Measurements from ENCODE around the gene SLCO4A1.
"Not testable (repeated sequence)": the region's sequence is repeated elsewhere in the genome, so short reads cannot be mapped to it uniquely, and the experiment has no call there.

The SLCO4A1 gene

GRCh38 chr20:62666736-62667529 lies 24.6 kb downstream of the SLCO4A1 start:
- no peak for DNase-seq

GRCh38 chr20:62667530-62668440 lies 25.5 kb downstream of the SLCO4A1 start:
- no peak for DNase-seq

DNA sequence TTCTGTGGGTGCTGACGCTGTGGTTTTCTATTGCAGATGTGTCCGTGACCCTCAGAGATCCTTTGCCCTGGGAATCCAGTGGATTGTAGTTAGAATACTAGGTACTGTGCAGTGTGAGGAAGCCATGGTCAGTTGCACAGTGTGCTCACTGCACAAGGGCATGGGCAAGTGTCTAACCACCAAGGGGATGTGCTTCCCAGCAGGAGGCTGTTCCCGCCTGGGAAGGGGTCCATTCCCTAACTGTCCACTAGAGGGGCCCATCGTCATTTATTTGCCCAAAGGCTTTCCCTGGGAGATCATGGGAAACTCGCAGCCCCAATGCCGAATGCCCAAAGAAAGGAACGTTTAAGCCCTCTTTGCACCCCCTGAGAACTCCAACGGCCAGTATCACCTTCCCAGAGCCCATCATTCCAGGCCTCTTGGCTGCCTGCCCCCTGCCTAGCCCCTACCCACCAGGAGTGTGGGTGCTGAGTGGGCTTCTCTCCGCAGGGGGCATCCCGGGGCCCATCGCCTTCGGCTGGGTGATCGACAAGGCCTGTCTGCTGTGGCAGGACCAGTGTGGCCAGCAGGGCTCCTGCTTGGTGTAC lies 26.2 kb downstream of the SLCO4A1 start:
- DNase-seq, result no peak

- DNase-seq, result no peak
These were observed 26.9 kb downstream of the SLCO4A1 start for GRCh38 chr20:62669249-62669648.

DNA sequence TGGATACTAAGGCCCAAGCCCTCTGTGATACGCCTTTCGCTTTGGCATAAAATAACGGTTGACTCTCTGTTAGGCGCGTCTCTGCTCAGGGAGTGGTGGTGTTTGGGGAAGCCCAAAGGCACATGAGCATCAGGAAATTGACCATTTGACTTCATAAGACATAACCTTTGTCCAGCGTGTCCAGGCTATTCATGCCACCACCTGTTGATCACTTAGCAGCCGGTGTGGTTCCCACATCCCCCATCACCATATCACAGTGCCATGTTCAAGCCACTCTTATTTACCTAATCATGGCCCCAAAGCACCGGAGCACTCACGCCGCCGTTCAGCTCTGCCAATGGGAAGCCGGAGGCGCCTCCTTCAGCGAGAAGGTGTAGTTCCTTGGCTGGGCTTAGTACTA lies 27.9 kb downstream of the SLCO4A1 start:
- DNase-seq, result no peak

DNA sequence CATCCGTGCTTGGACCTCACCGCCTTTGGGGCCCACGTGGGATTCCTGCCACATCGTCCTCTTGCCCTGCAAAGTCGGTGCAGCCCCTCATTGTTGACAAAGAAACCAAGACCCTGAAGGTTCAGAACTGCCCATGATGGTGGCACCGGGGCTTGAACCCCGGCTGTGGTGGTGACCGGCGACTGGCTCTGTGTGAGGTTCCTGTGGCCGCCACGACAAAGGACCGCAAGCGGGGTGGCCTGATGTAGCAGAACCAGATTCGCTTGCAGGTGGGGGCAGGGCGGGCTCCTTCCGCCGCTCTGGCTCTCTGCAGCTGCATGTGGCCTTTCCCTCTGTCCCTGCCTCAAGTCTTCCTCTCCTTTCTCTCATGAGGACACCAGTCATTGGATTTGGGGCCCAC lies 28.7 kb downstream of the SLCO4A1 start:
- no peak for DNase-seq

DNA sequence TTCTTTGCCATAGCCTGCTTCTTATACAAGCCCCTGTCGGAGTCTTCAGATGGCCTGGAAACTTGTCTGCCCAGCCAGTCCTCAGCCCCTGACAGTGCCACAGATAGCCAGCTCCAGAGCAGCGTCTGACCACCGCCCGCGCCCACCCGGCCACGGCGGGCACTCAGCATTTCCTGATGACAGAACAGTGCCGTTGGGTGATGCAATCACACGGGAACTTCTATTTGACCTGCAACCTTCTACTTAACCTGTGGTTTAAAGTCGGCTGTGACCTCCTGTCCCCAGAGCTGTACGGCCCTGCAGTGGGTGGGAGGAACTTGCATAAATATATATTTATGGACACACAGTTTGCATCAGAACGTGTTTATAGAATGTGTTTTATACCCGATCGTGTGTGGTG lies 29.5 kb downstream of the SLCO4A1 start:
- no peak for DNase-seq

DNA sequence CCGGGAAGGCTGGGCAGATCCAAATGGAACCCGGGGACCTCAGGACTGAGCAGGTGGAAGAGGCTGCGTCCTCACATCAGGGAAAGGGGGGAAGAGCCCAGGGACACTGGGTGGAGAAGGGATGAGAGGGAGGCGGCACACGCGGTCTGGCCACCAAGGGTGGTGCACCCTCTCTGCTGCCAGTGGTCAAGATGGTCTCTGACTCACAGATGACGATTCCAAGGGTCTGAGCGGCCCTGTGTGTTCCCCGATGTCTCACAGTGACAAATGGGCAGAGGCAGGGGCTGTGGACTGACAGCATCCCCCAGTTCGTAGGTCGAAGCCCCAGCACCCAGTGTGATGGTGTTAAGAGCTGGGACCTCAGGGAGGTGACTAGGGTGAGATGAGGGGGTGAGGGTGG lies 32.1 kb downstream of the SLCO4A1 start:
- DNase-seq, result no peak

DNA sequence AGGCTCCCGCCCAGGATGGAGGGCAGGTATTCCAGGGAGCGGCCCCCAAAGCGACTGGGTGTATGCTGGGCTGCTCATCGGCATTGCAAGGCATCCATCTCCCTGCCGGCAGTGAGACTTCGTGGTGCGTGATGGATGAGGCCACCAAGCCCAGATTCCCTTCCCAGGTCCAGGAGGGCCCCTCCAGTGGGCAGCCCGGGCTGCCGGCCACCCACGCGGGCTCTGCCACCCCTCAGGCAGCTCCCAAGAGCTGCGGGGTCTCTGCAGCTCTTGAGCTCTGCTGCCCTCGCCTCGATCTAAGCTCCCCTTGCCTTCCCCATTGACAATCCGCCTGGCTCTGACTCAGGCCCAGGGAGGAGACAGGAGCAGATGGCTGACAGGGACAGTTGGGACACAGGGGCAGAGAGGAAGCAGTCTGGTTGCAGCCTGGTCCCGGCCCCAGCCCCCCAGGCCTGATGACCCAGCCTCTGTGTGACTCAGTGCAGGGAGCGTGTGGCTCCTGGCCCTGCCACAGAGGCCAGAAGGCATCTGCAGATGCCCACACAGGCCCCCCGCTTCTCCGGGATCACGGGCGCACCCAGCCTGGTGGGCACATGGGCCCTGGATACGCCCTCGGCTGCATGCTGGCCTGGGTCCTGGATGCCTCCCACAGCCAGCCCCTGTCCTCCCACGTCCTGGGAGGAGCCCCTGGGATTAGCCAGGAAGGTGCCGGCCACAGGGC lies 33.0 kb downstream of the SLCO4A1 start:
- DNase-seq, result no peak

DNA sequence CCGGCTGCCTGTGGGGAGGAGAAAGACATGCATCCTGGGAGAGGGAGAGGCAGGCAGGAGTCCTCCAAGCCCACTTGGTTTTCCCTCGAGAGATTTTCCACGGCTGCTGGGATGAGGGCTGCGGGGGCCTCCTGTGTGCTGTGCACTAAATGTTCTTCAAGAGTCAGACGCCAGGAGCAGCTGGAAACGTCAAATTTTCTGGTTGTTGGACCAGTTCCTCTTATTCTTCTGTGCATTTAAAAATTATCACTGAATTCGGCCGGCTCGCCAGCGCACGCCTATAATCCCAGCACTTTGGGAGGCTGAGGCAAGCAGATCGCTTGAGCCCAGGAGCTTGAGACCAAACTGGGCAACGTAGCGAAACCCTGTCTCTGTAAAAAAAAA lies 33.6 kb downstream of the SLCO4A1 start:
- DNase-seq, result no peak

DNA sequence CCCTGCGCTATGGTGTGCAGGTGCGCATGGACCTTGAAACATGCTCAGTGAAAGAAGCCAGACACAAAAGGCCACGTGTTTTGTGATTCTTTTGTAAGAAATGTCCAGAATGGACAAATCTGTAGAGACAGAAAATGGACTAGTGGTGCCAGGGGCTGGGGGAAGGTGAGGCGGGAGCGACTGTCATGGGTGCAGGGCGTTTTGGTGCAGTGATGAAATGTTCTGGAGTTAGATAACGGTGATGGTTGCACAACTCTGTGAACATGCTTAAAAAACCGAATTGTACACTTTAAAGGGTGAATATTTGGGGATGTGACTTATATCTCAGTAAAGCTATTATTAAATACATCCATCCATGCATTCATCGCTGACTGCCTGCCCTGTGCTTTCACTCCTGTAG lies 34.7 kb downstream of the SLCO4A1 start:
- no peak for DNase-seq

- no peak for DNase-seq
These were observed 35.4 kb downstream of the SLCO4A1 start for GRCh38 chr20:62677678-62678077.

DNA sequence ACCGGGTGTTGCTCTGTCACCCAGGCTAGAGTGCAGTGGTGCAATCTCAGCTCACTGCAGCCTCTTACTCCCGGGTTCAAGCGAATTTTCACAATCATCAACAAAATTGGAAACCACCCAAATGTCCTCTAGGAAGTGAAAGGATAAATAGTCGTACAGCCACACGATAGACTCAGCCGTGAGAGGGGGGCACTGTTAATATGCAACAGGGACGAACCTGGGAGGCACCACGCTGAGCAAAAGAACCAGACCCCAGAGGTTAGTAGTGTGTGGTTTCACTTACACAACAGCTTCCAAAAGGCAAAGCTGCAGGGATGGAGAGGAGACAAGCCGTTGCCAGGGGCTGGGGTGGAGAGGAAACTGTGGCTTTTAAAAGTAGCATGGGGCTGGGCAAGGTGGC lies 36.2 kb downstream of the SLCO4A1 start:
- DNase-seq, result no peak

DNA sequence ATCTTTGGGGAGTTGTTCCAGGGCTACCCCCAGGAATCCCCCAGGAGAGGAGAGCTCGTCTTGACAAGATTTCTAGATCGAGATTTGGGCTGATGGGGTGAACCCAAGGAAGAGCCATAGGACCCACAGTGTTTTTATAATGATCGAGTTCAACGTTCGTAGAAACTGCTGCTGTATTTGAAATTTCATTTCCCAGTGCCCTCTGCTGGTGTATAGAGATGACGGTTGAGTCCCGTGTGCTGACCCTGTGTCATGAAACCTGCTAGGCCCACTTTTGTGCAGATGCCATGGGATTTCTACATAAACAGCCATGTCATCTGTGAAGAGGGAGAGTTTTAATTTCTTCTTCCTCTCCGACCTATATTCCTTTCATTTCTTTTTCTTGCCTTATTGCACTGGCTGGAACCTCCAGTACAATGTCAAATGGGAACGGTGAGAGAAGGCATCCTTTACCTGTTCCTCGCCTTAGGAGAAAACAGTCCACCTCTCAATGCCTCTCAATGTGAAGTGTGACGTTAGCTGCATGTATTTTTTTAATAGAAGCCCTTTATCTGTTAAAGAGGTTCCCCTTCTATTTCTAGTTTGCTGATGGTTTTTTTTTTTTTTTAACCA lies 37.8 kb downstream of the SLCO4A1 start:
- no peak for DNase-seq

- DNase-seq, result no peak
These were observed 40.7 kb downstream of the SLCO4A1 start for GRCh38 chr20:62682912-62683517.

- DNase-seq, result not testable (repeated sequence)
These were observed 41.5 kb downstream of the SLCO4A1 start for GRCh38 chr20:62683660-62684322.

- DNase-seq, result no peak
These were observed 42.7 kb downstream of the SLCO4A1 start for GRCh38 chr20:62684981-62685380.

GRCh38 chr20:62685781-62686555 lies 43.7 kb downstream of the SLCO4A1 start:
- peak; percentile 29 for DNase-seq

DNA sequence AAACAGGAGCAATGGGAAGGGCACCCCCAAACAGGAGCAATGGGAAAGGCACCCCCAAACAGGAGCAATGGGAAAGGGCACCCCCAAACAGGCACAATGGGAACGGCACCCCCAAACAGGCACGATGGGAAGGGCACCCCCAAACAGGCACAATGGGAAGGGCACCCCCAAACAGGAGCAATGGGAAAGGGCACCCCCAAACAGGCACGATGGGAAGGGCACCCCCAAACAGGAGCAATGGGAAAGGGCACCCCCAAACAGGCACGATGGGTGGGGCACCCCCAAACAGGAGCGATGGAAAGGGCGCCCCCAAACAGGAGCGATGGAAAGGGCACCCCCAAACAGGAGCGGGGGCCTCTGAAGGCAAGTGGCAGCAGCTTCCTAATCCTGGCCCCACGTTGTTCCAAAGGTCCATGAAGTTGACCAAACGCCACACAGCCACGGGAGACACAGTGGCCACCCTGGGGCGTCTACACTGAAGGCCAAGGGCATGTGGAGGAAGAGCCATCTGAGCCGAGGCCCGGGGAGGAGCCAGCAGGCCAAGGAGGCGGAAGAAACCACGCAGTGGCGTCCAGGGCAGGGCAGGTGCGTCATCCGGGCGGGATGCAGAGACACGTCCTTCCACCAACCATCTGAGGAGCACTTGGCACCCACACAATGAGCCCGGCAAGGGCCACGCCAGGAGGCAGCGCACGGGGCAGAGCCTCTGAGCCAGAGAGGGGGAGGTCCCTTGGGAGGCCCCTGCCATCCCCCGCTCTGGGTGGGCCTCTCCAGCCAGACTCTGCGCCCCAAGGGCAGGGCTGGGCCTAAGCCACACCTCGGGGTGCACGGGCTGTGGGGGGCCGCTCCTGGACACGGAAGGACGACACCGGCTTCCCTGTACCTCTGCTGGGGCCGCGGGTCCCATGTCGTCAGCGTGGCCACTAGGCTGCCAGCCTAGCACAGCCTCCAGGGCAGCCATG lies 44.8 kb downstream of the SLCO4A1 start:
- DNase-seq, result no peak

DNA sequence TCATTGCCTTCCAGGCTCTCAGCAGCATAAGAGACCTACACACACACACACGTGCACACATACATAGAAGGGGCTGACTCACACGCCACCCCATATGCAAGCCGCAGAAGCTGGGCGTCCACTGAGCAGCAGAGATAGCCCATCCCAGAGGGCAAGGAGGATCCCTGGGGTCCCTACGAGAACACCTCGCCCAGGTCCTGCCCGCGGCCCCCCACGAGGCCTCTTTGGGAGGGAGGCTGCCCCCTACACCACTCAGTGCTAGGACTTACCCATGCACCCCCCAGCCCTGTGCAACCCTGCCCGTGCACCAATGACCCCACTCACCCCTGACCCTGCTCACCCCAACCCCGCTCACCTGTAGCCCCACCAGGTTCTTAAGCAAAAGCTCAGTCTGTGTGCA lies 45.8 kb downstream of the SLCO4A1 start:
- no peak for DNase-seq

Data from DMS 273 treated with DMSO at 0.1 percent for 48 hours (cell line).